BJ (cell line): Measurements from ENCODE around the gene PAQR9. TPM values are rescaled to one million over a fixed set of nuclear protein-coding genes. Genes with fewer than 3 reads are reported as not detected.

Source experiments
- CTCF ChIA-PET: fragments of 350-600 bp; formaldehyde crosslinking; extraction: SDS; loops from one replicate; lab custom pipeline; 2021; ENCODE audit warnings: antibody characterized with exemption, inconsistent platforms; lab: Yijun Ruan, JAX
- POLR2A ChIA-PET: fragments of 300-600 bp; sonication (Branson Sonifier 250); formaldehyde crosslinking; extraction: SDS; loops from one replicate; lab custom pipeline; 2021; ENCODE audit warnings: antibody characterized with exemption; lab: Charles Lee
- DNase-seq: peaks from one replicate; pipeline ENCODE4 v3.0.0-alpha.2; 2011; ENCODE audit warnings: low read depth
- H3K27me3 ChIP-seq: 2 replicates; pipeline ENCODE4 v1.6.0; 2011; ENCODE audit warnings: low read length; ENCODE audit not compliant: control insufficient read depth, insufficient read depth
- H3K36me3 ChIP-seq: 2 replicates; pipeline ENCODE4 v1.5.1; 2011; ENCODE audit warnings: low read length; ENCODE audit not compliant: control insufficient read depth, insufficient read depth
- H3K4me3 ChIP-seq: 2 replicates; pipeline ENCODE4 v1.5.1; 2011; ENCODE audit warnings: low read depth, mild to moderate bottlenecking, control low read depth, low read length
- CTCF ChIP-seq: IDR thresholded peaks from 2 replicates; pipeline ENCODE4 v1.5.1; 2011; ENCODE audit warnings: low read depth, mild to moderate bottlenecking, control low read depth, inconsistent platforms, low read length, moderate library complexity; ENCODE audit not compliant: insufficient read depth
- polyA minus RNA-seq: library from RNA; depleted of rRNA, polyadenylated mRNA; stranded (reverse); fragments of >200 nt; gene quantifications from 2 replicates; pipeline ENCODE4 v1.2.3, GENCODE V29; 2011; rRNA and poly(A)+ RNA removed
- polyA plus RNA-seq: library from polyadenylated mRNA; depleted of rRNA; stranded (reverse); fragments of >200 nt; gene quantifications from 2 replicates; pipeline ENCODE4 v1.2.3, GENCODE V29; 2011; rRNA removed

PAQR9 gene
- polyA plus RNA-seq (not detected in 2 replicates), polyA minus RNA-seq (not detected in 2 replicates)

DNA sequence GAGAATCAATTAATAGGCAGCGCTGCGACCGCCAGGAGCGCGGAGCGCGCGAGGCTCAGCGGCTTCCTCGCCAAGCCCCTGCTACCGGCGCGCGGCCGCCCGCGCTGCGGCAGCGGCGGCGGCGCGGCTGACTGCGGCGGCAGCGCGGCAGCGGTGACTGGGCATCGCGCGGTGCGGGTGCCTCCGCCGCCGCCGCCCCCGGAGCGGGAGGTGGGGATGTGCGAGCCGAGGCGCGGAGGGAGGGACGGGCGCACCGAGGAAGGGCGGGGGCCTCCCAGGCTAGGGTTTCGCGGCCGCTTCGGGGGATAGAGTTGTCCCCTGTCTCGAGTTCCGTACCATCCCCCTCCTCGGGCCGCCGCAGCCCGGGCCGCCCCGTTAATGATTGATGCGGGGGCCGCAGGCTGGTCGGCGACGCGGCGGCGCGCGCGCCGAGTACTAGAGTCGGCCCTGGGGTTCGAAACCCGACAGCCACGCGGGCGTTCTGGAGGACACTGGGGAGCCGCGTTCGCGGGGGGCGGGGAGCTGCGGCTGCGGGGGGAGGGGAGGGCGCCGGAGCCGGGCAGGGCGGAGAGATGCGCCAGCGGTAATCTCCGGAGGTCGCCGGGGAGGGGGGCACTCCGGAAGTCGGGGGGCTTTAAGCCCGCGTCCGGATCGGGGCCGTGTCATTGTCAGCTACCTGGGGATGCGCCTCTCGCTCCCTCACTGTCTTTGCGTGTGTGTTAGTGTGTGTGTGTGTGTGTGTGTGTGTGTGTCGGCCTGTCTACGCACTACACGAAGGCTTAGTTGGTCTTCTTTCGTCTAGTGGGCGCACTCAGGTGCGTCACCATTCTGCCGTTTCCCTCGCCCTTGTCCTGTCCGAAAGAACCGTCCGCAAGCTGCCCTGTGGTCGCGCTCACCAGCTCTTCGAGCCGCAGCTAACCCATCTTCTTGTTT, at the start of gene PAQR9:
Gene PAQR9, minus strand, starts transcription at position 159 of the 933 bp plus-strand sequence. CDS start 338 bp downstream, outside the sequence.
- Histone ChIP-seq H3K36me3 (no peaks in the 10 kb centered on the region), H3K4me3 (peak within 1 kb of the TSS; percentile 45), H3K27me3 (peaks cover 21% of the 10 kb centered on the region)
- POLR2A ChIA-PET = no interaction called here
- TF ChIP-seq CTCF = no peak
- CTCF ChIA-PET = interaction anchor here (0.9 to 1.1 kb wide), 2 partner anchors 19 to 135 kb away, joined by 3 to 4 read pairs; no protein-coding TSS in a partner anchor
- no peak for DNase-seq

DNA sequence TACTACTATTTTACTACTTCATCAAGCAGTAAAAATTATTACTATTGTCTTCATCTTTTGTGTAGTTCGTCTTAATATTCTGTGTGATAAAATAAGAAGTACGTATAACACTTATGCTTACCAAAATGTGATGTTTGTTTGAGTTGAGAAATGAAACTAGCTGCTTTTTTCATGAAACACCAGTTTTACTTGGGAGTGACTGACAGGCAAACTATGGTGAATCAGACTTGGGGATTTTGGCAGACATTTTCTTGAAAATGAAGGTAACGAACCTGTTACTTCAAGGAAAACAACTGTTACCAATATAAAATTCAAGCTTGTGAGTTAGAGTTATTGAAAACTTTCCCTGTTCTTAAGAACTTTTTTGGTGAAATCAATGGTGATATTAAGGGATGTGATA, 48.2 kb upstream of the PAQR9 start:
- ChIA-PET POLR2A (no interaction called here), CTCF (no interaction called here)
- H3K36me3 ChIP-seq = no peaks in the 10 kb centered on the region
- no peaks in the 10 kb centered on the region for H3K27me3 ChIP-seq
- no peak overlapping the region for H3K4me3 ChIP-seq
- no peak for TF ChIP-seq CTCF
- DNase-seq = no peak

DNA sequence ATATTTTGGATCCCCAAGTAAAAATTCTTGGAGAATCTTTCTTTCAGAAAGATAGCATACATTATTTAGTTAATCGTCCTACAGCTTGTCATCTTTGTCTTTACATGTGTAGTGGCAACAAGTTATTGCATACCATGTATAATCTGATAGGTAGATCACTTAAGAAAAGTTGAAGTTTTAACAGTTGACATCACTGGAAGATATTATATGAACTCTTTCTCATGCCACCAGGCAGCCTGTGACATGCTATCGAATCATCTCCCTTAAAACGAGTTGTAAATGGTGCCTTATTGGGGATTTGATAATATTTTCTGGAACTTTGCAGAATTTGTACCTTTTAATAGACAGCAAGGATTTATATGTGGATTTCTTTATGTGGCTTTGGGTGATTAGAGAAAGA, 46.5 kb upstream of the PAQR9 start:
- H3K27me3 ChIP-seq = no peaks in the 10 kb centered on the region
- no peak for TF ChIP-seq CTCF
- H3K4me3 ChIP-seq = no peak overlapping the region
- CTCF ChIA-PET = interaction anchor here (1.0 kb wide), 2 partner anchors 9 kb away, joined by 3 read pairs; partner anchors contain the start of gene U2SURP
- DNase-seq = no peak
- POLR2A ChIA-PET = no interaction called here
- H3K36me3 ChIP-seq = no peaks in the 10 kb centered on the region

DNA sequence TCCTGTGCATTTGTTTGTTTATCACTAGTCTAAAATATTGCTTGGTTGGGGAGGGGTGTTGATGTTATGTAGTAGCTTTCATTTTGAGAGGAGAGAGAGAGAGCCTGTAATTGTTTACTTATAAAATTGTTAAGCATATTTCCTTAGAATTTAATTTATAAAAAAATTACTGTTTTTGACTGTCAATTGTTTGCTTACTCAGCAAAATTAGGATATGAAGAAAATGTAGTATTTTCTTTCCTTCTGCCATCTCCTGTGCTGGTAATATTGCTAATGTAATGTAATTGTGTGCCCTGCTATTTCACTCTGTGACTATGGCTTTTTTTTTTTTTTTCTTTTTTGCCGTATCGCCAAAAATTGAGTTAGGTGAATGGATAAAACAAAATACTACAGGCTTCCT, 41.3 kb upstream of the PAQR9 start:
- Histone ChIP-seq H3K4me3 (no peak overlapping the region), H3K36me3 (no peaks in the 10 kb centered on the region), H3K27me3 (no peaks in the 10 kb centered on the region)
- no peak for TF ChIP-seq CTCF
- ChIA-PET CTCF (no interaction called here), POLR2A (no interaction called here)
- DNase-seq = no peak

DNA sequence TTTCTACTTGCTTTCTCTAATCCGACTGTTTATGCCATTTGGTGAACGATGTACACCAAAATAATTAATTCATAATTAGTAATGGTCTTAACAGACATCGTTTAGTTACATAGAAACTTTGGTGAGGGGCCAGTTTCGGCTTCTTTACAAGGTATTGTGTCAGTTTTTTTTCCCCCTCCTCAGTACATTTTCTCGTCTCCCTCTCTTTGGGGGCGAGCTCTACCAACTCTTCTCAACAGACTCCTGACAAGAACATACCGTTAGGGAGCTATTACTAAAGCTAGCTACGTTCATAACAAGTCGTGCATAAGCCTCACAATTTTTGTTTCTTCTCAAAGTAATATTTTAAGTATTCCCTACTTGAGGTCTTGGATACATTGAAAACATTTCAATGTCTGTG, 39.3 kb upstream of the PAQR9 start:
- no peak for DNase-seq
- Histone ChIP-seq H3K4me3 (peak overlapping the region; percentile 64), H3K36me3 (no peaks in the 10 kb centered on the region), H3K27me3 (no peaks in the 10 kb centered on the region)
- ChIA-PET CTCF (no interaction called here), POLR2A (interaction anchor here (0.6 kb wide), 1 partner anchor 18 kb away, joined by 6 read pairs; no protein-coding TSS in a partner anchor)
- TF ChIP-seq CTCF = no peak
